NCI-H1092 treated with DMSO at 0.1 percent for 48 hours (cell line): ENCODE data around the gene LRRC8E.
"Not testable (repeated sequence)": the region's sequence is repeated elsewhere in the genome, so short reads cannot be mapped to it uniquely, and the experiment has no call there.

Experiments used
- DNase-seq: peaks from one replicate; lab custom pipeline; 2025; lab: John Stamatoyannopoulos, UW

The LRRC8E gene

DNA sequence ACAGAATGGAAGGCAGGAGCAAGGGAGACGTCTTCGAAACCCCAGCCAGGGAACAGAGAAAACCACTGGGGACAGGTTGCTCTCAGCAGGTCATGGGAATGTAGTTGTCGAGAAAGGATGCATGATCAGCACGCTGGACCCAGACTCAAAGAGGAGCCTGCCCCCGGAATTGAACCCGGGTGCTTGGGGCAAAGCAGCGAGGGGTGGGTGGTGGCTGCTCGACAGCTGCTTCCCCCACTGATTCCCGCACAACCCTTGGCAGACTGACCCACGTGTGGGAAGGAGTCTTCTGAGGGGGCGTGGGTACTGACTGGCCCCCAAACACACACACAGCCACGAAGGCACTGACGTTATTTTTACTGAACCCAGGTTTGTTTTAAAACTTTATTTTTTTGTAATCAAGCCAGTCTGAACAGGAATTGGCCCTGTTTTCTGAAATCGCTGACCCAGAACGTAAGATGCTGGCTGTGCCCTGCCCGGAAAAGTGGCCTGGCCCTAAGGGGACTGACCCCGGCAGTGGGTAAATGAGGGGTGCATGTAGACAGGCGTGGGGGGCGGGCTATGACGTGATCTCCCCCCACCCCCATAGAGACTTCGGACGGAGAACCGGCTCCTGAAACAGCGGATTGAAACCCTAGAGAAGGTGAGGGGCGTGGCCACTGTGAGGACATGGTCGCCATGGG, 32.7 kb upstream of the LRRC8E start:
- DNase-seq = no peak

GRCh38 chr19:7856109-7856591, 32.2 kb upstream of the LRRC8E start:
- DNase-seq = no peak

DNA sequence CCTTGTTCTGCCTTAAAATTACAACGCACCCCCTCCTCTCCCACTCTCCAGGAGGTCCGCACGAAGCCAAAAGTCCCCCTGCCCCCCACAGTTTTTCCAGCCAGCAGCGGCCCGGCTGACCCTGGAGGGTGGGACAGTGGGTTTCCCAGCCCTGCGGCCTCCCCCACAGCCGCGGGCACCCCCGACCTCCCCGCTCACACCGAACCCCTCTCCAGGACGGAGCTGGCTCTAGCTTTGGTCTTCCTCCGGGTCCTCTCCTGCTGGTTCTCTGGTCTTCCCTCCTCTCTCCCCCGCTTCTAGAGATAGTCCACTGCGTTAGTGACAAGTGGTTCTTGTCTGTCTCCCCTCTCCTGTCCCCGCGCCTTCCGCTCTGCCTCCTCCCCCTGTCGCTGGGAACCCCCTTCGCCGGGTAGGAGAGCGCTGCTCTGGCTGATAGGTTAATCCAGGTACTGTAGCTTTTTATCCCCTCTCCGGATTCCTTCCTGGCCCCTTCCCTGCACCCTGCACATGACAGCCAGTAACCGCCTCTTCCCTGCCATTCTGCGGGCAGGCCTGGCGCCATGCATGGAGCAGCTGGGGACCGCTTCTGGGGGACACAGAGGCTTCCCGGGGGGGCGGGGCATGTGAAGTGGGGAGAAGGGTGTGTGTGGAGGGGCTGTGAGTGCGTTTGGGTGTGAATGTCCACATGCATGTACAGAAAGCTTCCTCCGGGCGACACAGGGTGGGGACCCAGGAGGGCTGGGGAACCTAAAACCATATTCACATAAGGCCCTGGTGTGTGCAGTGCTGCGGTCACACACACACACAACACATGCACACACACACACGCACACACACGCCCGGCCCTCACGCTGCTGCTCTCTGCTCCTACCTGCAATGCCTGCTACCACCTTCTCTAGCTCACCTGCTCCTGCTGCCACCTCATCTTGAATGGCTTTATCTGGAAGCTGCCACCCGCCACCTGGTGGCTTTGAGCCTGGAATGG, 31.3 kb upstream of the LRRC8E start:
- no peak for DNase-seq

DNA sequence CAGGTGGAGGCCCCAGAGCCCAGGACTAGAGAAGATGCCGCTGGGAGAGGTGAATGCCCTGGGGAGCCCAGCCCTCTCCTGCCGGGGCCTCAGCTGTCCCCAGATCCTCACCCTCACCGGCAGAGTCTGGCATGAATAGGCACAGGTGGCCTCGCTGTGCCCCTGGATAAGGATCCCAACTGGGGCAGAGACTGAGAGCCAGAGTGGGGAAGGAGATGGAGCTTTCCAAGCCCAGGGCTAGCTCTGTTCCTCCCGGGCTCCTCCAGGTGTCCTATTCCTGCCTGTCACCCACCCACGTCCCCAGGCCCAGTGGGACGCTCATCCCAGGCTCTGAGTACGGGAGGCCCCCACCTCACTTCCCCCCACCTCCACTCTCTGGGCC, 30.6 kb upstream of the LRRC8E start:
- DNase-seq = no peak

GRCh38 chr19:7858109-7858770, 30.1 kb upstream of the LRRC8E start:
- DNase-seq = no peak

- DNase-seq = not testable (repeated sequence)
Measured at GRCh38 chr19:7859087-7859486, 29.2 kb upstream of the LRRC8E start.

DNA sequence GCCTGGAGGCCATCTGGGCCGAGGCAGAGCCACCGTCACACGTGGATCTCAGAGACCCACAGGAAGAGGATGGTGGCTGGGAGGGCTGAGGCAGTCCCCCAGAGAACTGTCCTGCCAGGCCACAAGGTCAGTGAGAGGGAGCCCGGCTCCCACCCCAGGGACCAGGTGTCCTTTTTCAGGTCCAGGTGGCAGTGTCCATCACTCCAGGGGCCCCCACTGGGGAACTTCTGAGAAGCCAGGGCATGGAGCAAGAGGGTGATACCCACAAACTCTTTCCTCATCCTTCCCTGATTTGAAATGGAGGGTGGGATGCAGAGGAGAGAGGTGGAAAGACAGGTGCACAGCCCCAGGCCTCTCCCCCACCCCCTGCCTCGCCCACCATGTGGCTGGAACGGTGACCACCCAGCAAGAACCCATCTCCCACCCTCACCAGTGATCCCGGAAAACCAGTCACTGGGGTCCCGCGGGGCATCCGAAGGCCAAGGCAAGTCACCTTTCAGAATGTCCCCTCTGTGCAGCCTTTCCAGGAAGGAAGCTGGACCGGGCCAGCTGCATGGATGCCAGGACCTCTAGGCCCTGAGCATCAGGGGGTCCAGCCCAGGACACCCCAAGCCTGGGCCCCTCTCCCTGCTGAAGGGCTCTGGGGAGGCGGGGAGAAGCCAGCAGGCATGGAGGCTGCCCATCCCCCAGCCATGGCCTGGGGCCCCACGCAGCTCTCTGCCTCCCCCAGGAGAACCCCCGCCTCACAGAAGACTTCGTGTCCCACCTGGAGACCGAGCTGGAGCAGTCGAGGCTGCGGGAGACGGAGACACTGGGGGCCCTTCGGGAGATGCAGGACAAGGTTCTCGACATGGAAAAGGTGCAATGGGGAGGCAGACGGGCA, 28.2 kb upstream of the LRRC8E start:
- no peak for DNase-seq

- no peak for DNase-seq
Measured at GRCh38 chr19:7860714-7861618, 27.3 kb upstream of the LRRC8E start.

DNA sequence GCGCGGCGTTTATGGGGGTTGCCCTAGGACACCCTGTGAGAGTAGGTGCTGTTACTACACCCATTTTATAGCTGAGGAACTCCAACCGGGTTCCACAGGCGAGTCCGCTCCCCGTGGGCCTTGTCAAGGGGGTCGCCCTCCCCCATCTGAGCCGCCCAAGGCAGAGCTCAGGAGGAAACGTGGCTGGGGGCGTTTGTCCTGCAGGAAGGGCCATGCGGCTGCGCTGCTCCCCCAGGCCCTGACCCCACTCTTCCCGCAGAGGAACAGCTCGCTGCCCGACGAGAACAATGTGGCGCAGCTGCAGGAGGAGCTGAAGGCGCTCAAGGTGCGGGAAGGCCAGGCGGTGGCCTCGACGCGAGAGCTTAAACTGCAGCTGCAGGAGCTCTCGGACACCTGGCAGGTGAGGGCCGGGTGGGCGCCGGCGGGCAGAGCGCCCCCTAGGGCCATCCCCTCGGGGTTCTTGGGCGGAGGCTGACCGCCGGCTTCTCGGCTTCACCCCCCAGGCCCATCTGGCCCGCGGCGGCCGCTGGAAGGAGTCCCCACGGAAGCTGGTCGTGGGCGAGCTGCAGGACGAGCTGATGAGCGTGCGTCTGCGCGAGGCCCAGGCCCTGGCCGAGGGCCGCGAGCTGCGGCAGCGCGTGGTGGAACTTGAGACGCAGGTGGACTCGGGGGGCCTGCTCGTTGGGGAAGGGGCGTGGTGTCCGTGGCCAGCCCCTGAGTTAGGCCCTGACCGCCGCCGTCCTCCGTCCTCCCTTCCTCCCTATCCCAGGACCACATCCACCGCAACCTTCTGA, 26.5 kb upstream of the LRRC8E start:
- DNase-seq = no peak

DNA sequence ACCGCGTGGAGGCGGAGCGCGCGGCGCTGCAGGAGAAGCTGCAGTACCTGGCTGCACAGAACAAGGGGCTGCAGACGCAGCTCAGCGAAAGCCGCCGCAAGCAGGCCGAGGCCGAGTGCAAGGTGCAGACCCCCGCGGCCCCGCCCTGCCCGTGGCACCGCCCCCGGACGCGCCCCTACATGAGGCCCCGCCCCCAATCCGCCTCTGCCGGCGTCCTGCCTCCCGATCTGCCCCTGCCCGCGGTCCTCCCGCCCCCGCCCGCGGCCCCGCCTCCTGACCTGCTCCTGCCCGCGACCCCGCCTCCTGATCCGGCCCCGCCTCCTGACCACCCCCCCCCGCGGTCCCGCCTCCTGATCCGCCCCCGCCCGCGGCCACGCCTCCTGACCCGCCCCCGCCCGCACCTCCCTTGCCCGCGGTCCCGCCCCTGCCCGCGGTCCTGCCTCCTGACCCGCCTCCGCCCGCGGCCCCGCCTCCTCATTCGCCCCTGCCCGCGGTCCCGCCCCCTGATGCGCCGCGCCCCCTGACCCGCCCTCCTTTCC, 25.8 kb upstream of the LRRC8E start:
- DNase-seq = no peak

DNA sequence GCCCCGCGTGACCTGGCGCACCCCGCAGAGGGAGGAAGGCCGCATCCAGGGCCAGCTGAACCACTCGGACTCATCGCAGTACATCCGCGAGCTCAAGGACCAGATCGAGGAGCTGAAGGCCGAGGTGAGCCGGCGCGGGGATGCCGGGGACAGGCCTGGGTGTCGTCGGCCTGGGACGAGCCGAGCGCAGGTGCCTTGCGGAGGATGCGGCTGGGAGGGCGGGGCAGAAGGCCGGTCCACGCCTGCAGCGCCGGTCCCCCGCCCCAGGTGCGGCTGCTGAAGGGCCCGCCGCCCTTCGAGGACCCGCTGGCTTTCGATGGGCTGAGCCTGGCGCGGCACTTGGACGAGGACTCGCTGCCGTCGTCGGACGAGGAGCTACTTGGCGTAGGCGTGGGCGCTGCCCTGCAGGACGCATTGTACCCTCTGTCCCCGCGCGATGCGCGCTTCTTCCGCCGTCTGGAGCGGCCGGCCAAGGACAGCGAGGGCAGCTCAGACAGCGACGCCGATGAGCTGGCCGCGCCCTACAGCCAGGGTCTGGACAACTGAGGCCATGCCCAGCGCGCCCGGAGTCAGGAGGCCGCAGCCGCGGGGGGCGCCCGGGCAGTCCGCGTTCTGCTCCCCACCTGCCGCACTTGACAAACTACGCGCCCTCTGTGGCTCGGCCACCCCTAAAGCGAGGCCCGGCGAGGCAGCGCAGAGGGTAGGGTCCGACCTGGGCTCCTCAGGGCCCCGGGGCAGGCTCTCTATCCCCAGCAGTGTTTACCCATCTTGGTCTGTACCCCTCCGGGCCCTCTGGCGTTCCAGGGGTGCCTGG, 24.9 kb upstream of the LRRC8E start:
- no peak for DNase-seq

- no peak for DNase-seq
Measured at GRCh38 chr19:7863971-7864689, 24.2 kb upstream of the LRRC8E start.

DNA sequence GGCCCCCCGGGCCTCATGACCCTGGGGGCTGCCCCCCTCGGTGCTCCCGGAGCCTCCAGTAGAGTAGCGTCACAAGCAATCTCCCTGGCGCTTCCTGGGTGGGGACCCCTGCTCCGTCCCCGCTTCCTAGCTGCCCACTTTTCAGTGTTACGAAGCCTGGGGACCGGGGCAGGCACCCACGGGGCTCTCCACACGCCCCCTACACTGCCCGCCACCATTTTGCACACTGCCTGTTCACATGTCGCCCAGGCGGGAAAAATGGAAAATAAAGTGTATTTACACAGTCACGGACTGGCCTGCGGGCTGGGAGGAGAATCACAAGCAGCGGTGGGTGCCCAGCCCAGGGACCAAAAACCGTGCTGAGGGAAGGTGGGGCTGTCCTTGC, 23.6 kb upstream of the LRRC8E start:
- no peak for DNase-seq

GRCh38 chr19:7865262-7865911, 22.9 kb upstream of the LRRC8E start:
- no peak for DNase-seq

DNA sequence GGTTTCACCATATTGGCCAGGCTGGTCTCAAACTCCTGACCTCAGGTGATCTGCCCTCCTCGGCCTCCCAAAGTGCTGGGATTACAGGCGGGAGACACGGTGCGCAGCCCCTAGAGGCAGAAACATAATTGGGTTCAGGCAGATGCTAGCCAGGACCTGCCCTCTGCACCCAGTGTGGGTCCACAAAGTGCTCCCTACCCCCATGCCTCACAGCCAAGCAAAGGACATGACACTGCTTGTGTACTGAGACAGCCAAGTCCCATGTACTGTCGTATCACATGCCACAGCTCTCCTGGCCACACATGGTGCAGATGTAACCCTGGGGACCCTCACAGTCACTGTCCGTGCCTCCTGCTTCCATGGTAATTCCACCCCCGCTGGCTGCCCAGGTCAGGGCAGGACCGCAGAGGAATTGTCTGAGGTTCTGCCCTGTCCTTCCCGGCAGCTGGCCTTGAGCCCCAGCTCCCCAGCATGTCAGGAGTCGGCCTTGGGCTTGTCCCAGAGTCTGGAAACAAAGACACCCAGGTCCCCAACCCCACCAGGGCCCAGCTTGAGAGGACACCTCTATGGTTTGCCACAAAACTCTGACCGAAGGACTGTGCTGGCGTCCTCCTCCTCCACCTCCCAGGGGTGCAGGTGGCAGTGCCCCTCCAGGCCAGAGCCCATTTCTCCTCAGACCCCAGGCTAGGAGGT, 21.8 kb upstream of the LRRC8E start:
- no peak for DNase-seq

DNA sequence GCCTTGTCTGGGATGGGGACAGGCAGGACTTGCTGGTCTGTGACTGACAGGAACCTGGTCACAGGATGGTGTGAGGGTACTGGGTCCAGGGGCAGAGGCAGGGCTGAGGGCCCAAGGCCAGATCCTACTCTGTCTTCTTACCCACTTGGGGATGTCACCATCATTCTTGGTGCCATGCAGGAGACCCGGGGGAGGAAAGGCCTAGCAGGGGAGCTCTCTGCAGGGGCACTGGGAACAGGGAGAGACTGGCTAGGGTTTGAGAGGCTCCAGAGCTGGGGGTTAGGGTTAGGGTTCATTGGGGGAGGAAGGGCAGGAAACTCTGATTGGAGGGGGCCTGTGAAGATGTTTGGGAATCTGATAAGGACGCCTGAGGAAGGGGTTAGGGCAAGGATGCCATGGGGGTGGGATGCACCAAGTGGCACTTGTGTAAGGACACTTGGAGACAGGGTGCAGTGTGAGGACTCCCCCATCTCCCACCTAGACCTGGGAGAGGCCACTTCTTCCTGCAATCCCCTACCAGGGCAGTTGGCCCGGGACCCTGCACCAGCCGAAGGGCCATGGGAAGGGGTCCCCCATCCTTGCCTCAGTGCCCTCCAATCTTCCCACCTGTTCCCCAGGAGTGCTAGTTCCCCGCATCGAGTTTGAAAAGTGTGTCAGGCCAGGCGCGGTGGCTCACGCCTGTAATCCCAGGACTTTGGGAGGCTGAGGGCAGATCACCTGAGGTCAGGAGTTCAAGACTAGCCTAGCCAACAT, 21.0 kb upstream of the LRRC8E start:
- DNase-seq = no peak
